PC-9 (cell line): ENCODE data around the gene ETHE1.

Experiments
- EZH2 ChIP-seq: fragments of 200-600 bp; sonication (generic); IDR thresholded peaks from 2 replicates; pipeline ENCODE4 v1.8.0; 2017; ENCODE audit warnings: antibody characterized with exemption, low read depth
- TF ChIP-seq, protein P1 (sequence below): fragments of 200-600 bp; sonication (generic); conservative IDR thresholded peaks from 2 replicates; pipeline ENCODE4 v1.6.1; 2017; ENCODE audit warnings: mixed run types, antibody characterized with exemption, mild to moderate bottlenecking, moderate library complexity

DNA sequence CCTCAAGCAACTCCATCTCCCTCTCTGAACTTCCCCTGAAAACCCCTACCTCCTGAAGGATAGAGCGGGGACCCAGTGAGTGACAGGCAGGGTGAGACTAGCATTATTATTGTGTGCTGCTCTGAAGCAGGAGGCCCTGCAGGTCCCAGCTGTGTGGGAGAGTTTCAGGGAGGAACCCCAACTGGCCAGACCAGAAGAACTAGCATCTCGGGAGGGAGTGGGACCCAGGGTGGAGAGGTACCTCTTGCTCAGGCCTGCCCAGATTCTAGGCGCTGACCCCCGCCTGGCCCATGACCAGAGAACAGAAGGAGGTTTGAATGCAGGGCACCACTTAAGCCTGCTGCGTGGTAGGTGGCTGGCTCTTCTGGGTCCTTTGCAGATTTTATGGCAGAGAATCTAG is 55.9 kb downstream of the ETHE1 start:
- TF ChIP-seq, protein P1, sequence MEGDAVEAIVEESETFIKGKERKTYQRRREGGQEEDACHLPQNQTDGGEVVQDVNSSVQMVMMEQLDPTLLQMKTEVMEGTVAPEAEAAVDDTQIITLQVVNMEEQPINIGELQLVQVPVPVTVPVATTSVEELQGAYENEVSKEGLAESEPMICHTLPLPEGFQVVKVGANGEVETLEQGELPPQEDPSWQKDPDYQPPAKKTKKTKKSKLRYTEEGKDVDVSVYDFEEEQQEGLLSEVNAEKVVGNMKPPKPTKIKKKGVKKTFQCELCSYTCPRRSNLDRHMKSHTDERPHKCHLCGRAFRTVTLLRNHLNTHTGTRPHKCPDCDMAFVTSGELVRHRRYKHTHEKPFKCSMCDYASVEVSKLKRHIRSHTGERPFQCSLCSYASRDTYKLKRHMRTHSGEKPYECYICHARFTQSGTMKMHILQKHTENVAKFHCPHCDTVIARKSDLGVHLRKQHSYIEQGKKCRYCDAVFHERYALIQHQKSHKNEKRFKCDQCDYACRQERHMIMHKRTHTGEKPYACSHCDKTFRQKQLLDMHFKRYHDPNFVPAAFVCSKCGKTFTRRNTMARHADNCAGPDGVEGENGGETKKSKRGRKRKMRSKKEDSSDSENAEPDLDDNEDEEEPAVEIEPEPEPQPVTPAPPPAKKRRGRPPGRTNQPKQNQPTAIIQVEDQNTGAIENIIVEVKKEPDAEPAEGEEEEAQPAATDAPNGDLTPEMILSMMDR: no peak
- no peak for TF ChIP-seq EZH2
